Thoracic aorta (tissue), 2 donors: ENCODE data around the gene THEMIS2. TPM values are rescaled to one million over a fixed set of nuclear protein-coding genes. Genes with fewer than 3 reads are reported as not detected.

Experiments
- ATAC-seq: fragments of 150-250 bp; one replicate; pipeline ENCODE4 v1.8.0; 2017; ENCODE audit warnings: low read depth; ENCODE audit not compliant: insufficient number of reproducible peaks, low FRiP score
- DNase-seq: peaks from one replicate; pipeline ENCODE4 v3.0.0-alpha.2; 2020; ENCODE audit warnings: low spot score
- H3K27ac ChIP-seq, 2 donors: fragments of 200-600 bp; sonication (generic); 1 replicate in 1 of 2; 2 replicates in 1 of 2; pipeline ENCODE4 v1.5.1; 2016; ENCODE audit warnings: mild to moderate bottlenecking in 2 of 2, moderate library complexity in 2 of 2
- H3K27me3 ChIP-seq: fragments of 200-600 bp; sonication (generic); replicated peaks from 2 replicates; pipeline ENCODE4 v1.6.0; 2016; ENCODE audit warnings: mild to moderate bottlenecking; ENCODE audit not compliant: insufficient read depth
- H3K36me3 ChIP-seq: fragments of 200-600 bp; sonication (generic); one replicate; pipeline ENCODE4 v1.5.1; 2016
- H3K4me1 ChIP-seq, 2 donors: fragments of 200-600 bp; sonication (generic); 1 replicate in 1 of 2; 2 replicates in 1 of 2; pipeline versions ENCODE4 v1.5.1 to v1.6.0; 2016; ENCODE audit warnings: low read depth in 2 of 2, mild to moderate bottlenecking in 1 of 2; ENCODE audit not compliant: control insufficient read depth in 1 of 2
- H3K4me3 ChIP-seq: fragments of 200-600 bp; sonication (generic); 2 replicates; pipeline ENCODE4 v1.5.1; 2016; ENCODE audit warnings: mild to moderate bottlenecking
- H3K9me3 ChIP-seq: fragments of 200-600 bp; sonication (generic); 2 replicates; pipeline ENCODE4 v1.5.1; 2016
- CTCF ChIP-seq: fragments of 200-600 bp; sonication (generic); IDR thresholded peaks from one replicate; pipeline ENCODE4 v1.5.1; 2019; ENCODE audit warnings: antibody characterized with exemption
- total RNA-seq, 2 donors: library from RNA; depleted of rRNA; stranded (reverse); fragments of >200 nt; gene quantifications; one replicate each; pipeline versions ENCODE4 v1.1.0 to v1.2.3, GENCODE V29; 2016

The THEMIS2 gene
- total RNA-seq, 2 donors from 2014 or later: 46.2 to 119 TPM

- H3K4me1 ChIP-seq: no peaks in the 10 kb centered on the region
- no peaks in the 10 kb centered on the region for H3K9me3 ChIP-seq
- peaks cover 4% of the 10 kb centered on the region for H3K36me3 ChIP-seq
- peak overlapping the region in 1 of 2 donors; percentile 45 for H3K27ac ChIP-seq
- DNase-seq: no peak
- no peaks in the 10 kb centered on the region for H3K27me3 ChIP-seq
- H3K4me3 ChIP-seq: no peak overlapping the region
- TF ChIP-seq CTCF: no peak
- no peak for ATAC-seq
Measured at GRCh38 chr1:27885114-27885528, 12.8 kb downstream of the THEMIS2 start.

GRCh38 chr1:27885621-27886352, 13.4 kb downstream of the THEMIS2 start:
- ATAC-seq: no peak
- H3K9me3 ChIP-seq: no peaks in the 10 kb centered on the region
- no peak for DNase-seq
- H3K27ac ChIP-seq: peak overlapping the region in 1 of 2 donors; percentile 41
- no peak for TF ChIP-seq CTCF
- H3K36me3 ChIP-seq: peaks cover 4% of the 10 kb centered on the region
- no peaks in the 10 kb centered on the region for H3K27me3 ChIP-seq
- no peak overlapping the region for H3K4me3 ChIP-seq
- H3K4me1 ChIP-seq: no peaks in the 10 kb centered on the region

- H3K27me3 ChIP-seq: no peaks in the 10 kb centered on the region
- H3K4me1 ChIP-seq: no peaks in the 10 kb centered on the region
- H3K36me3 ChIP-seq: peaks cover 4% of the 10 kb centered on the region
- no peak overlapping the region for H3K4me3 ChIP-seq
- no peak for TF ChIP-seq CTCF
- ATAC-seq (no peak), DNase-seq (no peak)
- H3K9me3 ChIP-seq: no peaks in the 10 kb centered on the region
- peak overlapping the region in 1 of 2 donors; percentile 12 for H3K27ac ChIP-seq
Measured at GRCh38 chr1:27886353-27886679, 14.0 kb downstream of the THEMIS2 start.

- no peak for TF ChIP-seq CTCF
- no peaks in the 10 kb centered on the region for H3K27me3 ChIP-seq
- H3K36me3 ChIP-seq: peaks cover 4% of the 10 kb centered on the region
- DNase-seq (no peak), ATAC-seq (no peak)
- H3K27ac ChIP-seq: peak overlapping the region in 1 of 2 donors; percentile 12
- no peaks in the 10 kb centered on the region for H3K9me3 ChIP-seq
- no peak overlapping the region for H3K4me3 ChIP-seq
- H3K4me1 ChIP-seq: no peaks in the 10 kb centered on the region
Measured at GRCh38 chr1:27886744-27887143, 14.4 kb downstream of the THEMIS2 start.

GRCh38 chr1:27887215-27888021, 15.1 kb downstream of the THEMIS2 start:
- no peaks in the 10 kb centered on the region for H3K4me1 ChIP-seq
- no peak overlapping the region for H3K4me3 ChIP-seq
- H3K27ac ChIP-seq: peak overlapping the region in 1 of 2 donors; percentile 12
- ATAC-seq: no peak
- no peak for TF ChIP-seq CTCF
- no peaks in the 10 kb centered on the region for H3K27me3 ChIP-seq
- H3K36me3 ChIP-seq: peaks cover 4% of the 10 kb centered on the region
- DNase-seq: no peak
- H3K9me3 ChIP-seq: no peaks in the 10 kb centered on the region
